Daoy (cell line): ENCODE data around the gene SP2. TPM values are rescaled to one million over a fixed set of nuclear protein-coding genes. Genes with fewer than 3 reads are reported as not detected.

ENCODE experiments used
- DNase-seq: peaks from one replicate; pipeline ENCODE4 v3.0.0-alpha.2; 2015; ENCODE audit warnings: low read depth
- total RNA-seq: library from RNA; depleted of rRNA; stranded (reverse); fragments of >200 nt; shearing (Covaris generic); gene quantifications from 2 replicates; pipeline ENCODE4 v1.2.3, GENCODE V29; 2014

Gene SP2
- total RNA-seq, 1 experiment from 2014 or later: 1.5 TPM

GRCh38 chr17:47889734-47890529 lies 6.1 kb upstream of the SP2 start:
- DNase-seq: peak; percentile 71

- no peak for DNase-seq
Observed at GRCh38 chr17:47891545-47892088, 4.4 kb upstream of the SP2 start.

- no peak for DNase-seq
Observed at GRCh38 chr17:47894498-47895346, 1.3 kb upstream of the SP2 start.

- DNase-seq: no peak
Observed at GRCh38 chr17:47895347-47895855, 635 bp upstream of the SP2 start.

GRCh38 chr17:47896672-47897490 lies 845 bp downstream of the SP2 start:
- no peak for DNase-seq

GRCh38 chr17:47897561-47897960 lies 1.5 kb downstream of the SP2 start:
- DNase-seq: no peak

- DNase-seq: no peak
Observed at GRCh38 chr17:47898241-47898640, 2.2 kb downstream of the SP2 start.

GRCh38 chr17:47899643-47900042 lies 3.6 kb downstream of the SP2 start:
- DNase-seq: no peak

- no peak for DNase-seq
Observed at GRCh38 chr17:47901423-47901822, 5.4 kb downstream of the SP2 start.

- no peak for DNase-seq
Observed at GRCh38 chr17:47902039-47902744, 6.2 kb downstream of the SP2 start.

- DNase-seq: no peak
Observed at GRCh38 chr17:47905221-47905733, 9.2 kb downstream of the SP2 start.

GRCh38 chr17:47906443-47906842 lies 10.4 kb downstream of the SP2 start:
- DNase-seq: no peak

GRCh38 chr17:47907932-47908562 lies 12.0 kb downstream of the SP2 start:
- no peak for DNase-seq

- DNase-seq: no peak
Observed at GRCh38 chr17:47913050-47913449, 17.0 kb downstream of the SP2 start.

- no peak for DNase-seq
Observed at GRCh38 chr17:47914306-47914948, 18.4 kb downstream of the SP2 start.

- DNase-seq: no peak
Observed at GRCh38 chr17:47915776-47916398, 19.9 kb downstream of the SP2 start.

GRCh38 chr17:47916489-47917208 lies 20.6 kb downstream of the SP2 start:
- DNase-seq: no peak

GRCh38 chr17:47917581-47917980 lies 21.5 kb downstream of the SP2 start:
- no peak for DNase-seq

GRCh38 chr17:47918006-47918405 lies 22.0 kb downstream of the SP2 start:
- DNase-seq: no peak
